ENCODE measurements around the gene SCN9A. TPM values are rescaled to one million over a fixed set of nuclear protein-coding genes. Genes with fewer than 3 reads are reported as not detected.

The SCN9A gene
- total RNA-seq, 4 donors from 2014 or later: 1.1 to 8.8 (median 5.2) TPM

DNA sequence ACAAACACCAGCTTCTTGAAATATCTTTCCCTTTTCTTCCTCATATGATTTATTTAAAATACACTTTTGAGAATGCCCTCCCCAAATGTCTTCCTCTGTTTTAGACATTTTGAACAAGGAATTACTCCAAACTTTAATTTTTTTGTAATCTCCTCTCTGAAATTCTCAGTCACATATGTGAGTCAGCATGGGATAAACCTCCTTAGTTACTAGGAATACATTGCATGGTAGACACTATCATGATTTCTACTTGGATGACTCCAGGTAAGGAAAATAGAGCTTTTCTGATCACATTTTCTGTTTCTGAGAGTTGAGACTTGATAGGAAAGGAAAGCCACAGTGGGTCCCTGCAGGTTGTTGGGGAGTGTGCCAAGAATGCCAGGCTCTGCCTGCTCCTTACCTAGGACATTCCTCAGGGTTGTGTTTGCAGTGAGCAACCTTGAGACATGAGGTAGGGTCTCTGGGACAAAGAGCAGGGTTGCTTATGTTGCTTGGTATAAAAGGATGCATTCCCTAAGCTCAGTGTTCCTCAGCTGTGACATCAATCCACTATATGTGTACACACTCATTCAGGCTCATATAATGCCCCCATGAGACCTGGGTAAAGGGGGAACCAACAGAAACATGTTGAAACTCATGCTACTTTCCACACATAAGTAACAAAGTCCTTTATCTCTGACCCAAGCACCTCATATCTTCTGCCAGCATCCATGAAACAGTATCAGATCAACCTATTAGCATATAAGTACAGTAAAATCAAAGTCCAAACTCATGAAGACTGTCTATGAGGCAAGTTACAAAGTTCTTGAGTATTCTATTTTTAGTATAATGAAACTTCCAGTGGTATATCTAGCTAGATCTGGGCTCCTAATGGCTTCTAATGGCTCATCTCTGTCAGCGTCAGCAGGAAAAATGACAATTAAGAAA lies 135.1 kb downstream of the SCN9A start:
- Histone ChIP-seq H3K4me1 (no peaks in the 10 kb centered on the region), H3K27me3 (no peaks in the 10 kb centered on the region), H3K9me3 (no peaks in the 10 kb centered on the region), H3K36me3 (no peaks in the 10 kb centered on the region), H3K4me3 (no peak overlapping the region), H3K27ac (no peak overlapping the region)
- 94% methylated on average over 1 of the region's 1 CpG for WGBS
- TF ChIP-seq POLR2AphosphoS5 (IDR thresholded peaks at IDR 0.05) (no peak), POLR2A (IDR thresholded peaks at IDR 0.05) (no peak), EP300 (IDR thresholded peaks at IDR 0.05) (no peak)
- TF ChIP-seq, protein P1, sequence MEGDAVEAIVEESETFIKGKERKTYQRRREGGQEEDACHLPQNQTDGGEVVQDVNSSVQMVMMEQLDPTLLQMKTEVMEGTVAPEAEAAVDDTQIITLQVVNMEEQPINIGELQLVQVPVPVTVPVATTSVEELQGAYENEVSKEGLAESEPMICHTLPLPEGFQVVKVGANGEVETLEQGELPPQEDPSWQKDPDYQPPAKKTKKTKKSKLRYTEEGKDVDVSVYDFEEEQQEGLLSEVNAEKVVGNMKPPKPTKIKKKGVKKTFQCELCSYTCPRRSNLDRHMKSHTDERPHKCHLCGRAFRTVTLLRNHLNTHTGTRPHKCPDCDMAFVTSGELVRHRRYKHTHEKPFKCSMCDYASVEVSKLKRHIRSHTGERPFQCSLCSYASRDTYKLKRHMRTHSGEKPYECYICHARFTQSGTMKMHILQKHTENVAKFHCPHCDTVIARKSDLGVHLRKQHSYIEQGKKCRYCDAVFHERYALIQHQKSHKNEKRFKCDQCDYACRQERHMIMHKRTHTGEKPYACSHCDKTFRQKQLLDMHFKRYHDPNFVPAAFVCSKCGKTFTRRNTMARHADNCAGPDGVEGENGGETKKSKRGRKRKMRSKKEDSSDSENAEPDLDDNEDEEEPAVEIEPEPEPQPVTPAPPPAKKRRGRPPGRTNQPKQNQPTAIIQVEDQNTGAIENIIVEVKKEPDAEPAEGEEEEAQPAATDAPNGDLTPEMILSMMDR (IDR thresholded peaks at IDR 0.05): no peak
- DNase-seq (ENCODE audit: low spot score in 2 of 2): no peak

DNA sequence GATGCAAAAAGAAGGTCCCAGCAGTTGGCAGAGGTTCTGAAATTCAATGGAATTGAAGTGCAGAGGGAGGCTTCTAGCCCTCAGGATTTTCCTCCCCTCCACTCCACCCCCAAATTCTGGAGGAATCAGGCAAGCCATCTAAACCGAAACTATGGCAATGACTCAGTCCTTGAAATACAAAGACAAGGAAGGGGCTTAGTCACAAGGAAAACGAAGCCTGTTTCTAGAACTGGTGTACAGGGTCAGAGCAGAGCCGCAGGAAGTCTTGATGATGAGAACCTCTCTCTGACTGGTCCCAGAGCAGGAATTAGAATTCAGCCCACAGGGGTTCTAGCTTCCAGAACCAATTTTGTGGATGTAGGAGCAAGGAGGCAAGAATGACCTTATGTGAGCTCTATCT lies 136.2 kb downstream of the SCN9A start:
- Histone ChIP-seq H3K4me1 (no peaks in the 10 kb centered on the region), H3K36me3 (no peaks in the 10 kb centered on the region), H3K4me3 (no peak overlapping the region), H3K27ac (no peak overlapping the region), H3K27me3 (no peaks in the 10 kb centered on the region), H3K9me3 (no peaks in the 10 kb centered on the region)
- DNase-seq (ENCODE audit: low spot score in 2 of 2): no peak
- WGBS: 74% methylated on average over 3 of the region's 3 CpGs
- no peak for TF ChIP-seq EP300 (IDR thresholded peaks at IDR 0.05)
- no peak for TF ChIP-seq POLR2AphosphoS5 (IDR thresholded peaks at IDR 0.05)
- TF ChIP-seq, protein P1 (IDR thresholded peaks at IDR 0.05): no peak
- no peak for TF ChIP-seq POLR2A (IDR thresholded peaks at IDR 0.05)

DNA sequence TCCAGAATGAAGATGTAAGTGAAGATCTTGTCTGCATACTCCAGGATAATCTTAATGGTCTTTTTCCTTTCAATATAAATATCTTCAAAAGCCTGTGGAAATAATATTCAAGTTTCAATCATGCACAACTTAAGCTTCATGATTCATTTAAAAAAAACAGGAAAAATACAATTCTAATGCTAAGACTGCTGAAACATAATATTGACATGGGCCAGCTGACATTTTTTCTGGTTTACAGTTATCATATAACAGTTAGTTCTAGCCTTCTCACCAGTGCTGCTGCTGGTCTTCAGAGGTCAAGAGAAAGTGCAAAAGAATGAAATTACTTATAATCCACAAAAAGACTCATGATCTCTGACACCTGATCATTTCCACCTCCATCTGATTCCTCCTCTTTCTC lies 137.6 kb downstream of the SCN9A start:
- Histone ChIP-seq H3K9me3 (no peaks in the 10 kb centered on the region), H3K4me1 (no peaks in the 10 kb centered on the region), H3K36me3 (no peaks in the 10 kb centered on the region), H3K27me3 (no peaks in the 10 kb centered on the region), H3K27ac (no peak overlapping the region), H3K4me3 (no peak overlapping the region)
- no peak for TF ChIP-seq POLR2A (IDR thresholded peaks at IDR 0.05)
- DNase-seq (ENCODE audit: low spot score in 2 of 2): no peak

DNA sequence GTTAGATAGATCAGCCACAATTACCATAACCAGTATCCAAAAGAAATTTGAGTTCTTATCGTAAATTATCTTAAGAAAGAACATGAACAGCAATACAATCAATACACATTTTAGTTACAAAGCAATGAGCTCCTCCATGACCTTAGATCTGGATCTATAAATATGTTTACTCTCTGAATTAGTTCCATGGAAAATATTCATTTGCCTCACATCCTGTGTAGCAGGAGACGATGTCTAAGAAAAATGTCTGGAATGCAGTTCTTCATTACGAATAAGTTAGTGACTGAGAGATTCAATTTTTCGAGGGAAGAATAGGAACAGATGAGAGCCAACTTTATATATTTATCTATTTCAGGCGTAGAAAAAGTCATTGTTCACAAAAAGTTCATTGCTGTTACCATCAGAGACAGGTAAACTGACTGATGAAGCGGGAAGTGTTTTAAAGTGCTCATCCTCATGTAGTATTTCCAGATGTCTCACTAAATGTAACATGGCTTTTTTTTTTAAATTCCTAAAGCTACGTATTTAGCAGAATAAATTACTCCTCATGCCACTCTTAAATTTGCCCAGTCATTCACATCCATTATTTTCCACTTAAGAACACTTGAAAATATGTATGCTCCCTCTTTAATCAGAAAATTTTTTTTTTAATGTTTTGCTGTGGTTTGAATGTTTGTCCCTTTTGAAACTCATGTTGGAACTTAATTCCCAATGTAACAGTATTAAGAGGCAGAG lies 141.5 kb downstream of the SCN9A start:
- H3K27ac ChIP-seq: no peak overlapping the region
- DNase-seq (ENCODE audit: low spot score in 2 of 2): no peak
- no peak overlapping the region for H3K4me3 ChIP-seq
- TF ChIP-seq POLR2A (IDR thresholded peaks at IDR 0.05) (no peak), EP300 (IDR thresholded peaks at IDR 0.05) (no peak), POLR2AphosphoS5 (IDR thresholded peaks at IDR 0.05) (no peak)
- H3K9me3 ChIP-seq: no peaks in the 10 kb centered on the region
- H3K36me3 ChIP-seq: no peaks in the 10 kb centered on the region
- WGBS: 42% methylated on average over 7 of the region's 7 CpGs
- H3K27me3 ChIP-seq: no peaks in the 10 kb centered on the region
- no peaks in the 10 kb centered on the region for H3K4me1 ChIP-seq

DNA sequence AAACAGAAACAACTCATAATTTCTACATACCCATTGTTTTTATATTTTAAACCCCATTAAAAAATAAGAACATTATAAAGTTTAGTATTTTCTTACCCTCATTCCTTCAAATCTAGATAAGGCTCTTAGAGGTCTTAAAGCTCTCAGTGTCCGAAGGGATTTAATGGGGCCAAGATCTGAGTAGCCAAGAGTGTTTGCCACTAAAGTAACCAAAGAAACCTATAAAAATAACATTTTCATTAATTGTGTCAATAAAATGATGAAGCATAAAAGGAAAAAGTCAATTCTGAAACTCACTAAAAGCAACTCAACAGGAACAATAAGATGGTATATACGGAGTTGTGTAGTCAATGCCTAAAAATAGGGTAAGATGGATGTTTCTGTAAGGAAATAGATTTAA lies 142.5 kb downstream of the SCN9A start:
- no peaks in the 10 kb centered on the region for H3K36me3 ChIP-seq
- H3K4me3 ChIP-seq: no peak overlapping the region
- no peaks in the 10 kb centered on the region for H3K4me1 ChIP-seq
- H3K27ac ChIP-seq: no peak overlapping the region
- DNase-seq (ENCODE audit: low spot score in 2 of 2): no peak
- no peaks in the 10 kb centered on the region for H3K27me3 ChIP-seq
- 92% methylated on average over 2 of the region's 2 CpGs for WGBS
- no peaks in the 10 kb centered on the region for H3K9me3 ChIP-seq
- TF ChIP-seq POLR2AphosphoS5 (IDR thresholded peaks at IDR 0.05) (no peak), POLR2A (IDR thresholded peaks at IDR 0.05) (no peak), EP300 (IDR thresholded peaks at IDR 0.05) (no peak)
- TF ChIP-seq, protein P1 (IDR thresholded peaks at IDR 0.05): no peak

DNA sequence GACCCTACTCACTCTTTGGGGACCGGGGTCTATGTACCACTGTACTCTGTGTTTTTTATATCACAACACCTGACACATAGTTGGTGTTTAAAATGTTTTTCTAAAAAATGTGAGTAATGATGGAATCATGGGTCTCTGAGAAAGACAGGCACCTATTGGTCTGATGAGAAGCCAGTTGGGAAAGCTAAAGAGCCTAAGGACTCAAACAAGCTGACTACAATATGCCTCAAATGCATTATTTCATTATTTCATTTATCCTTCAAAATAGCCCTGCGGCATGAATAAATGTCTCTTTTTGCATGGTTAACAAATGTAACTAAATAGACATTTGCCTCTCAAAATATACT lies 145.0 kb downstream of the SCN9A start:
- no peak for TF ChIP-seq POLR2A (IDR thresholded peaks at IDR 0.05)
- TF ChIP-seq EP300 (IDR thresholded peaks at IDR 0.05): no peak
- TF ChIP-seq, protein P1 (IDR thresholded peaks at IDR 0.05): no peak
- no peak for TF ChIP-seq POLR2AphosphoS5 (IDR thresholded peaks at IDR 0.05)
- H3K9me3 ChIP-seq: no peaks in the 10 kb centered on the region
- H3K4me3 ChIP-seq: no peak overlapping the region
- H3K36me3 ChIP-seq: no peaks in the 10 kb centered on the region
- 49% methylated on average over 2 of the region's 2 CpGs for WGBS
- DNase-seq (ENCODE audit: low spot score in 2 of 2): no peak
- no peaks in the 10 kb centered on the region for H3K4me1 ChIP-seq
- no peak overlapping the region for H3K27ac ChIP-seq
- no peaks in the 10 kb centered on the region for H3K27me3 ChIP-seq
